Heart left ventricle (tissue), 13 donors: ENCODE results near the gene CCDC146.
"Not testable (repeated sequence)": the region's sequence is repeated elsewhere in the genome, so short reads cannot be mapped to it uniquely, and the experiment has no call there.

ENCODE experiments used
- CTCF ChIP-seq, 12 donors: fragments of 200-600 bp; sonication (generic) in 4 of 12; IDR thresholded peaks; one replicate each; pipeline versions ENCODE4 v1.5.0 to v1.8.0; 2018 to 2022; ENCODE audit warnings: antibody characterized with exemption in 12 of 12, mild to moderate bottlenecking in 5 of 12
- POLR2A ChIP-seq, 2 donors: fragments of 450-650 bp; IDR thresholded peaks; one replicate each; pipeline ENCODE4 v1.6.1; 2017; ENCODE audit warnings: antibody characterized with exemption in 2 of 2, mild to moderate bottlenecking in 2 of 2, moderate library complexity in 2 of 2
- donor health status: ischemic (EF 13 %, LVEDD 7.1; RV severe dilation, severe dysfunction).
- donor health status: DM: no; HTN: yes; CAD: no.
- donor health status: DM: no; HTN: no; CAD: no.
- donor health status: ischemic (EF 25% LVEDD 6.9; RV normal size, moderate dysfunction).
- donor health status: ischemic (EF 25% LVEDD 5.7; RV mildly dilated, moderate dysfunction).
- donor health status: ischemic (EF 35%, LVEDD 5.7; RV mildly dilated, moderate dysfunction).
- donor health status: nonischemic (EF 11% LVEDD 7.7; RV severe dilation, severe dysfunction).
- donor health status: DM: yes; HTN: yes; CAD: no.
- donor health status: PGD.
- donor health status: ischemic (EF 29% LVEDD 5.4; RV normal size, mild dysfunction).
- donor health status: nonischemic (EF 23%, LVEDD 6.1; RV moderate dilation, normal function).

- not testable (repeated sequence) for TF ChIP-seq POLR2A, CTCF (IDR thresholded peaks at IDR 0.05)
These were observed 50.2 kb downstream of the CCDC146 start for GRCh38 chr7:77172437-77173172.
